ENCODE results near the gene C16orf90.
"Not testable (repeated sequence)": the region's sequence is repeated elsewhere in the genome, so short reads cannot be mapped to it uniquely, and the experiment has no call there.

The C16orf90 gene

GRCh38 chr16:3484318-3485096 is 10.8 kb downstream of the C16orf90 start:
- no peak for DNase-seq (ENCODE audit: low read depth in 2 of 2)

DNA sequence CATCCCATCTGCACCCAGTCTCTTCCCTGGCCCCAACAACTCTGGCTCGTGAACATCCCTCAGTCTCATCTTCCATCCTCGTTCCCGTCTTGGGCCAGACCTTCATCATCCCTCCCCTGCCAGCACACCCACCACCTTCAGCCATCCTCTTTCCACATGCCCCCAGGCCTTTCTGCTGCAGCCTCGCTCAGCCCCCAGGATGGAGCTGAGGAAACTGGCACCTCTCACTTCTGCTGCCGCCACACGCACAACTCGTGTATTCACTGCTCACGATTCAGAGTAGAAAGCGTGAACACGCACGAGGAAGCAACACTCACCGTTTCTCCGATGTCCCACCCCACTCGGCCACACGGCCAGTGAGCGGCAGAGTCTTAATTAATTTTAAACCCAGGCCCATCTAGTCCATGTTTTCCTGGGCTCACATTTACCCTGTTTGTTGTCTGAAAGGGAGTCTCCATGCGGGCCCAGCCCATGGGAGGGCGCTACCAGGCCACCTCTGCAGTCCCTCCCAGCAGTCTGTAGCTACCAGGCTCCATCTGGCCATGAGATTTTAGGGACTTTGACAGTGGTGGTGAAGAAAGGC is 12.5 kb downstream of the C16orf90 start:
- no peak for DNase-seq (ENCODE audit: low read depth in 2 of 2)

DNA sequence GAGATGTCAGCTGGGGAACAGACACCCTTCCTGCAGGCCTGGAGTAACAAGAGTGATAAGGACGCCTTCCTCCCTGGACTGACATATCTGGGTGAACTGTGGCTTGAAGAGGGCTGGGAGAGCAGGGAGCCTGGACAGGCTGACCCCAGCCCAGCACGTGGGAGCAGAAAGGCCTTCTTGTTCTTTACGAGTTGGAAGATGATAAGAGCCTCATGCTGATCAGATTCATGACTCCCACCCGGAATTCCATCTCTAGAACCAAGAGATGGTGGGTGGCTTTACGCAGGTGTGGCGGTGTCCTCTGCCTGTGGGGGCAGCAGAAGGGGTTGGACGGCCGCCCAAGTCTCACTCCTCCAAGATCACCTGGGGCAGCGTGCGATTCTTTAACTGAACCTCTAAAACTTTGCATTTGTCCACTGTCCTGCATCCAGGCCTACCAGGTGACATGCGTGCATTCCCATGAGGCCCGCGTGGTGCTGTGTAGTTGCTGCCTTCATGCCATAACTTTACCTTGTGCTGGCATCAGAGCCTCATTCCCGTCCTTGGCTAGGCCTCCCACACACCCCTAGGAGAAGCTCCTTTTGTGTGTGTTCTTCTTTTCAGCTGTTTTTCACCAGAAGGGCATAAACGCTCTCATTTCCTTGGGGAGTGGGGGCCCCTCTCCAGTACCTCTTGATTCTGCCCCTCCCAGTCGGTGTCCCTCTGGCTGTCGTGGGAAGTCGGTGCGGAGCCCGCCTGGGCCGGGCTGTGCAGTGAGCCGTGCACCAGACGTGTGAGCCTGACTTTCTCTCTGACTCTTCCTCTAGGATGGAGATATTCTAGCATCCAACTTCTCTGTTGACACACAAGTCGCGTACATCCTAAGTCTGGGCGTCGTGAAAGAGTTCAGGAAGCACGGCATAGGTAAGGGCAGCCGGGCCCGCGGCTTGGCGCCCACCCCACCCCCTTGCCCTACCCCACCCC is 13.3 kb downstream of the C16orf90 start:
- no peak for DNase-seq (ENCODE audit: low read depth in 2 of 2)

GRCh38 chr16:3480901-3481695 is 14.2 kb downstream of the C16orf90 start:
- DNase-seq (ENCODE audit: low read depth in 2 of 2), result no peak

GRCh38 chr16:3479654-3480216 is 15.6 kb downstream of the C16orf90 start:
- DNase-seq (ENCODE audit: low read depth in 2 of 2), result no peak

GRCh38 chr16:3478242-3478925 is 16.9 kb downstream of the C16orf90 start:
- DNase-seq (ENCODE audit: low read depth in 2 of 2), result no peak

DNA sequence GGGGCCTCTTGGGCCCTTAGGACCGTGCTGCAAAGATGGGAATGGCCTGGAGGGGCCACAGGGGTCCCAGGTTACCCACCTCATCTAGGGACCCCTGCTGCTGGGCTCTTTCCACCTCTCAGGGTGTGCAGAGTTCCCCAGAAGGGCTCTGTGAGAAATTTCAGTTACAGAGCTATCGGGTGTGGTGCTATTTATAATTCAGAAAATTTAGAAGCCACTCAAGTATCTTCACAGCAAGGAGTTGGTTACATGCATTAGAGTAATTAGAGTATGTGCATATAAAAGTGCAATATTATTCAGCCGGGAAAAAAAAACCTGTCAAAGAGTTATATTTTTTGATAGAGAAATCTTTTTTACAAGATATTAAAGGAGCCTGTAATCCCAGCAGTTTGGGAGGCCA is 18.9 kb downstream of the C16orf90 start:
- DNase-seq (ENCODE audit: low read depth in 2 of 2), result no peak

DNA sequence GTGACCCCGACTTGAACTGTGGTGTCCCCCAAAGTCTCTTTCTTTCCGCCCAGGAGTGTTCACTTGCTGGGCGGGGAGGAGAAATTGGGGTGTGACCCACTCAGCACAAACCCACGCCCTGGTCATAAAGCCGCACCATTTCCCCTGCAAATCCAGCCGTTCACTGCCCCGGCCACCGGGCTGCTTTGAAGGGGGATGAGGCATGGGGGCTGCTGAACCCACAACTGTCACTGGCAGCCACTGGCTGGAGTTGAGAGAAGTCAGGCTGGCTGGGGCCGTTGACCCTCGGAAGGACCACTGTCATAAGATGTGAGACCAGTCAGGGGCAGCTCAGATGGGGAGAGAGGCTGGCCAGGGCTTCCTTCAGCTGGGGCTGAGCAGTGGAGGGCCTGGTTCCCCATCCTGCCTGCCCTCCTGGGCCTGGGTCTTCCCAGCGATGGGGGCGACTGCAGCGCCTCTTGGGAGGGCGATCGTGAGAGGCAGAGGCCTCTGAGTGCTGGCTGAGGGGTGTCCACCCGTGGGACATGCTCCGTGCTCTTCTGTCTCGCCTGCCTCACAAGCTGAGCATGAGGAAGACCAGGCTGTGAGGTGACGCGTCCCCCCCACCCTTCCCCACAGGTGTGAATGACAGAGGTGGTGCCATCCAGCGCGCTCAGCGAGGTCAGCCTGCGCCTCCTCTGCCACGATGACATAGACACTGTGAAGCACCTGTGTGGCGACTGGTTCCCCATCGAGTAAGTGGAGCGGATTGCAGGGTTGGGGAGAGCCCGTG is 19.5 kb downstream of the C16orf90 start:
- DNase-seq (ENCODE audit: low read depth in 2 of 2), result no peak

GRCh38 chr16:3474870-3475269 is 20.4 kb downstream of the C16orf90 start:
- not testable (repeated sequence) for DNase-seq (ENCODE audit: low read depth in 2 of 2)

DNA sequence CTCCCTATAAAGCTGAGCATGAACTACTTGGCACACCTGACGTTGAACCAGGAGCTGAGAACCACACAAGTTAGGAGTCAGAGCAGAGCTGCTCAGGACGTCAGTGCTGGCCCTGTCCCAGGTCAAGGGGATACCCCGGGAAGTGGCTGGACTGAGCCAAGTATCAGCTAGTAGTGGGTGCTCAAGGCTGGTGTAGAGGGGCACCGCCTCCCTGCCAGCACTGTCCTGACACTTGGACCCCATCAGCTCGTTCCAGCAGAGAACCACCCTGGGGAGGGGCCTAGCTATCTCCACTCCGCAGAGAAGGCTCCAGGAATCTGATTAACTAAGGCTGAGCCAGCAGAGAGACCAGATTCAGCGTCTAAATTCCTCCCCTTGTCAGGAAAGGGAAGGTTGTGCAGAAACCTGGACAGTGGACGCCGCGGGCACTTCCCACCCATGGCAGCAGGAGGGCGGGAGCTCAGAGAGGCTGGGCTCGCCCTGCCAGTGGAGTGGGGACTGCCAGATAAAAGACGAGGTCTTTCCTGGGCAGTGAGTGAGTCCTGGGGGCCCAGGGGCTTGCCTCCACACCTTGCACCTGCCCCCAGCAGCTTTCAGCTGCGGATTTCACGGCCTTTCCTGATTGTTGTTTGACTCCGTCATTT is 21.0 kb downstream of the C16orf90 start:
- no peak for DNase-seq (ENCODE audit: low read depth in 2 of 2)

DNA sequence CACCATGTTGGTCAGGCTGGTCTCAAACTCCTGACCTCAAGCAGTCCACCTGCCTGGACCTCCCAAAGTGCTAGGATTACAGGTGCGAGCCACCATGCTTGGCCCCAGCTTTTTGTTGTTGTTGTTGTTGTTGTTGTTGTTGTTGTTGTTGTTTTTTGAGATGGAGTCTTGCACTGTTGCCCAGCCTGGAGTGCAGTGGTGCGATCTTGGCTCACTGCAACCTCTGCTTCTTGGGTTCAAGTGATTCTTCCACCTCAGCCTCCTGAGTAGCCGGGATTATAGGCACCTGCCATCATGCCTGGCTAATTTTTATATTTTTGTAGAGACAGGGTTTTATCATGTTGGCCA is 21.7 kb downstream of the C16orf90 start:
- not testable (repeated sequence) for DNase-seq (ENCODE audit: low read depth in 2 of 2)

GRCh38 chr16:3472878-3473595 is 22.3 kb downstream of the C16orf90 start:
- no peak for DNase-seq (ENCODE audit: low read depth in 2 of 2)

DNA sequence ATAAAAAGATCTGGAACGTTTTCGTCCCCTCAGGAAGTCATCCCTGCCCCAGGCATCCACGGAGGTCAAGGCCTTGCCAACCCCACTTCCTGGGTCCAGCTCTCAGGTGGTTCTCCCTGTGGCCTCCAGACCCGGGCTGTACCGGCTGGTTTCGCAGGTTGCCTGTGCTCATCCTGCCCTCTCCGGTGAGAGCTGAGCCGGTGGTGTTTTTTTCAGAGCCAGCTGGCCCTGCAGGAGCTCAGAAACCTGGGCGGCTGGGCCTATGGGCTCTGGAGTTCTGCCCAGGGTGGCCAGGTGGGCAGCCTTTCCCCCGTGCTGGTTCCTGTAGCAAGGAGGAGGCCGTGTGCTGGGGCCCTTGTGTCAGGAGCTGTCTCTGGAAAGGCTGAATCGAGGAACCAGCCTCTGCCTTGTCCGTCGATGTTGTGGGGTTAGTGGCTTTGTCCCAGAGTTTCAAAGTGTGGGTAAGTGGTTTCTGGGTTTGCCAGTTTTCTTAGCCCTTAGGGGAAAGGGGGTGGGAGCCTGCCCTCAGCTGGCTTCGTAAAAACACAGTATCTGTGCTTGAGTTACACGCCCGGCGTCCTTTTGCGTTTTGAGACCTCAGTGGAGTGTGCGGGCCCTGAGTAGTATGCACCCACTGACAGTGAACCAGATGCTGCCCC is 23.6 kb downstream of the C16orf90 start:
- DNase-seq (ENCODE audit: low read depth in 2 of 2), result no peak

DNA sequence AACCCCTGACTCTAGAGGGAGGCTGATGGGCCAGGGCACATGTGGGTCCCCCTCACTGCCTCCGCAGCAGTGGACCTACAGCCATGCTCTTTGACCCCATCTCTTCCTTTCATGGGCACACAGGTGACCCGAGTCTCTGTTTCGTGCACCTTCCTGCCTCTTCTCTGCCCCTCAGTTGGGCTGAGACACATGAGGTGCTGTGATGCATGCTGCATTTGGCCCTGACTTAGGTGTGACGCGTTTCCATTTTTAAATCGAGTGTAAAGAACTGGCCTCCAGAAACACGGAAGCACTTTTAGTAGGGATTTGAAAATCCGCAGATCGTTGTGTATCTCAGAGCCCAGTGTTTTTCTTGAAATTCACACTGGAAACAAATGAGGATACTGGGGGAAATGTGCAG is 24.6 kb downstream of the C16orf90 start:
- DNase-seq (ENCODE audit: low read depth in 2 of 2), result no peak

DNA sequence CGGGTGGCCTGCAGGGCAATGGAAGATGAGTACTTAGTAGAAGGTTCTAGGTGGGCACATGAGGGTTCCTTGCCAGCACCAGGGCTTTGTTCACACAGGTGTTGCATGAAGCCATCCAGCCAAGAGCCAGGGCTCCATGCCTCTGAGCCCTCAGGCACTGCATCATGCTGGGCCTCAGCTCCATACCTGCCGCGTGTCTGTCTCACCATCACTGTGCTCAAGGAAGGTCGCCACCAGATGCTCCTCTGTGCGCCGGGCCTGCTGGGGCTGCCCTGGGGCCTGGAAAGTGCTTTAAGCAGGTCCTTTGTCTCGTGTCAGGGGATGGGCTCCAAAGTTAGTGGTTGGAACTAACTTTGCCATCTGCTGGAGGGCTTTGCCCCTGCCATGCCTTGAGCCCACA is 25.6 kb downstream of the C16orf90 start:
- DNase-seq (ENCODE audit: low read depth in 2 of 2), result no peak

DNA sequence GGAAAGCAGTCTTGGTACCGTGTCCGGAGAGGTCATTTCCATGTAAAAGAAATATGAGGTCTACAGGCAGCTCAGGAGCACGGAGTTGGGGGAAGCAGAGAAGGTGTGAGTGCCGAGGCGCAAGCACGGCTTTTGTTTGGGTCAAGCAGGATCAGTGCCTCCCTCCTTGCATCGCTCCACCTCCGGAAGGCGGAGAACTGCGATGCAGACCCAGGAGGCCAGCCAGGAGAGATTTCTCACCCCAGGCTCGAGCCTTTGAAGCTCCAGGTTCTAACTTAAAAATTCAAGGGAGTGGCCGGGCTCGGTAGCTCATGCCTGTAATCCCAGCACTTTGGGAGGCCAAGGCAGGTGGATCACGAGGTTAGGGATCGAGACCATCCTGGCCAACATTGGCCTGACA is 26.8 kb downstream of the C16orf90 start:
- no peak for DNase-seq (ENCODE audit: low read depth in 2 of 2)

- no peak for DNase-seq (ENCODE audit: low read depth in 2 of 2)
Measured at GRCh38 chr16:3467921-3468320, 27.4 kb downstream of the C16orf90 start.

DNA sequence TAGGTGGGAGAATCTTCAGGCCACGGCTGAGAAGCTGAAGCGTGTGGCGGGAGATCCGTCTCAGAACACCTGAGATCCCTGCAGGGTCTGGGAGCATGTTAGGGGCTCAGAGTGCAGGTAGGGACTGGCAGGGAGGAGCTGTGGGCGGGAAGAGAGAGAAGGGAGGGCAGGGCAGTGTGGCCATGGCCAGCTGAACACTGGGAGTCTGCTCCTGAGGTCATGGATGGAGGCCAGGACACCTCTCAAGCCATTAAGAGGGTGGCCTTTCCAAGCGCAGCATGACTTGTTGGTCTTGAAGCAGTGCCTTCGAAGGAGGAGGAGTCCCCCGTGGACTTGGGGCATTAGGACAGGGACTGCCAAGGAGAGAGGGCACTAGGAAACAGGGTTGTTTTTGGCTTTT is 28.1 kb downstream of the C16orf90 start:
- no peak for DNase-seq (ENCODE audit: low read depth in 2 of 2)
